ENCODE measurements around the gene MAP2K2. TPM values are rescaled to one million over a fixed set of nuclear protein-coding genes. Genes with fewer than 3 reads are reported as not detected.

MAP2K2 gene
- total and polyA plus RNA-seq, 2 donors: 98.4 to 144 TPM

DNA sequence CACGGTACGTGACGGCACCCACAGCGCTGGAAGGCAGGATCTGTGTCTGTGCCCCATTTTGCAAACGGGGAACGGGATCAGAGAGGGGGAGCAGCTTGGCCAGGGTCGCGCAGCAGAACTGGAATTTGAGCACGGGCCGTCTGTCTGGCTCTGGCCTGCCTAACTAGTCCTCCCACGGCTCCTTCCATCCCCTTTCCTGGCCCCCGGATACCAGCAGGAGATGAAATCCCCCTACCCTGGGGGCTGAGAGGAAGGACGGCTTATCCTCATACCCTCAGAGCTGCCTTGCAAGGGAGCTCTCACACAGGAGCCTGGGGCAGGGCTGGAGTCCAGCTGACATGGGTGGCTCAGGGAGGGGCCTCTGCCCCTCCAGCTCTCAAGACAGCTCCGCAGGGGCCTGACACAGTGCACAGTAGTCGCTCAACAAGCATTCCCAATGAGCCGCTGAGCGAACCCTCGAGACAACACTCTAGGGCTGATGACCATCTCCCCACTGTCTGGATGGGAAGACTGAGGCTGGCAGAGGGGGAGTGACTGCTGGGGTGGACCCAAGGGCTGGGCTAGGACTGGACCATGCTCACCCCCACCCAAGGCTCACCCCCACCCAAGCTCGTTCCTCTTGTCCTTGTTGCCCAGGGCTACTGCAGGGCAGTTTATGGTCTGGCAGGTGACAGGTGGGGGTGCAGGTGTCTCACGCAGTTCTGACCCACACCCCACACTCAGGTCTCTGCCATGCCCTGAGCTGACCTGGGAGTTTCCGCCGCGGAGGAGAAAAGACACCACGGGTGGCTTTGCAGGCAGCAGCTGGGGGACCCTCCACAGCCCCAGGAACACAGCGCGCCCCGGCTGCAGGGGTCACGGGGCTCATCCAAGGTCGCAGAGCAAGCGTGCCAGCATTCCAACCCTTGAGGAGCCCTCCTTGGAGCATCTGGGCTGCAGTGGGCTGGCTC is 61.2 kb downstream of the MAP2K2 start:
- peaks cover 28 to 36% of the 10 kb centered on the region in 2 donors for H3K36me3 ChIP-seq (ENCODE audit: control insufficient read depth in 2 of 2, insufficient read depth in 2 of 2, low read length in 1 of 2)
- H3K27me3 ChIP-seq (ENCODE audit: control insufficient read depth in 2 of 2, insufficient read depth in 1 of 2, low read length in 1 of 2): peaks cover 0 to 3% of the 10 kb centered on the region in 2 donors
- H3K4me3 ChIP-seq (ENCODE audit: low read length in 2 of 2): no peak overlapping the region
- no peak for DNase-seq (ENCODE audit: low read depth in 6 of 9, low spot score in 9 of 9)
- WGBS: 96% methylated on average over 30 of the region's 30 CpGs
- H3K9me3 ChIP-seq (ENCODE audit: control insufficient read depth in 2 of 2, insufficient read depth in 1 of 2, low read length in 1 of 2): no peaks in the 10 kb centered on the region
- H3K4me1 ChIP-seq (ENCODE audit: control insufficient read depth in 2 of 2, insufficient read depth in 2 of 2, low read length in 2 of 2): peaks cover 10 to 39% of the 10 kb centered on the region in 2 donors
- H3K27ac ChIP-seq (ENCODE audit: low read depth in 1 of 2, low read length in 1 of 2): no peak overlapping the region

GRCh38 chr19:4061683-4062418 is 62.1 kb downstream of the MAP2K2 start:
- H3K4me1 ChIP-seq (ENCODE audit: control insufficient read depth in 2 of 2, insufficient read depth in 2 of 2, low read length in 2 of 2): peaks cover 10 to 38% of the 10 kb centered on the region in 2 donors
- no peaks in the 10 kb centered on the region for H3K27me3 ChIP-seq (ENCODE audit: control insufficient read depth in 2 of 2, insufficient read depth in 1 of 2, low read length in 1 of 2)
- no peak overlapping the region for H3K4me3 ChIP-seq (ENCODE audit: low read length in 2 of 2)
- H3K27ac ChIP-seq (ENCODE audit: low read depth in 1 of 2, low read length in 1 of 2): peak overlapping the region in 1 of 2 donors; percentile 64
- H3K9me3 ChIP-seq (ENCODE audit: control insufficient read depth in 2 of 2, insufficient read depth in 1 of 2, low read length in 1 of 2): no peaks in the 10 kb centered on the region
- DNase-seq (ENCODE audit: low read depth in 6 of 9, low spot score in 9 of 9): no peak
- H3K36me3 ChIP-seq (ENCODE audit: control insufficient read depth in 2 of 2, insufficient read depth in 2 of 2, low read length in 1 of 2): peaks cover 35 to 36% of the 10 kb centered on the region in 2 donors
- 93% methylated on average over 29 of the region's 29 CpGs for WGBS

GRCh38 chr19:4061178-4061682 is 62.7 kb downstream of the MAP2K2 start:
- no peak overlapping the region for H3K4me3 ChIP-seq (ENCODE audit: low read length in 2 of 2)
- peaks cover 36% of the 10 kb centered on the region in 2 donors for H3K36me3 ChIP-seq (ENCODE audit: control insufficient read depth in 2 of 2, insufficient read depth in 2 of 2, low read length in 1 of 2)
- H3K27me3 ChIP-seq (ENCODE audit: control insufficient read depth in 2 of 2, insufficient read depth in 1 of 2, low read length in 1 of 2): no peaks in the 10 kb centered on the region
- no peak for DNase-seq (ENCODE audit: low read depth in 6 of 9, low spot score in 9 of 9)
- peaks cover 10 to 38% of the 10 kb centered on the region in 2 donors for H3K4me1 ChIP-seq (ENCODE audit: control insufficient read depth in 2 of 2, insufficient read depth in 2 of 2, low read length in 2 of 2)
- 87% methylated on average over 23 of the region's 23 CpGs for WGBS
- H3K27ac ChIP-seq (ENCODE audit: low read depth in 1 of 2, low read length in 1 of 2): peak overlapping the region in 1 of 2 donors; percentile 64
- no peaks in the 10 kb centered on the region for H3K9me3 ChIP-seq (ENCODE audit: control insufficient read depth in 2 of 2, insufficient read depth in 1 of 2, low read length in 1 of 2)

DNA sequence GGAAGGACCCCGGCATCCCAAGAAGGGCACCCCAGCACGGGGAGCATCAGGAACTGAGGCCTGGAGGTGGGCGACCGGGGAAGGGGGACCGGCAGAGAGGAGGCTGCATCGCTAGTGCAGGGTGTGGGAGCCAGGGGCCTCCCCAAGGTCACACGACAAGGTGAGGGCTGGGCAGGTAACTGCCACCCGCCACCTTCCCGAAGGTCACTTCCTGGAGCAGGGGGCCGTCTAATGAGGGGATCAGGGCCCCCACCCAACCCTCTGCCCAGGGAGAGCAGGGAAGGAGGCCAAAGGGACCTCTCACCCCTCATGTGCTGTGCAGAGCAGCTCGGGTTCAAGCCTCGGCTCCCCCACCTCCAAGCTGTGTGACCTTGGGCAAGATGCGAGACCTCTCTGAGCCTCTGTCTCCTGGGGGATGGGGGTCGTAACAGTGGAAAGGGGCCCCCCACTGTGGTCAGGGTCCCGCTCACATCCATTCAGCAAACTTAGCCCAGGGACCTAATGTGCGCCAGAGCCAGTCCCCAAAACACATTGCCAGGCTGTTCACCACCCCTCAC is 63.2 kb downstream of the MAP2K2 start:
- WGBS: 94% methylated on average over 16 of the region's 16 CpGs
- Histone ChIP-seq H3K4me1 (ENCODE audit: control insufficient read depth in 2 of 2, insufficient read depth in 2 of 2, low read length in 2 of 2) (peaks cover 10 to 38% of the 10 kb centered on the region in 2 donors), H3K27ac (ENCODE audit: low read depth in 1 of 2, low read length in 1 of 2) (peak overlapping the region in 1 of 2 donors; percentile 6), H3K27me3 (ENCODE audit: control insufficient read depth in 2 of 2, insufficient read depth in 1 of 2, low read length in 1 of 2) (no peaks in the 10 kb centered on the region), H3K9me3 (ENCODE audit: control insufficient read depth in 2 of 2, insufficient read depth in 1 of 2, low read length in 1 of 2) (no peaks in the 10 kb centered on the region), H3K4me3 (ENCODE audit: low read length in 2 of 2) (no peak overlapping the region), H3K36me3 (ENCODE audit: control insufficient read depth in 2 of 2, insufficient read depth in 2 of 2, low read length in 1 of 2) (peaks cover 40 to 41% of the 10 kb centered on the region in 2 donors)
- no peak for DNase-seq (ENCODE audit: low read depth in 6 of 9, low spot score in 9 of 9)

GRCh38 chr19:4059891-4060620 is 63.9 kb downstream of the MAP2K2 start:
- DNase-seq (ENCODE audit: low read depth in 6 of 9, low spot score in 9 of 9): no peak
- peaks cover 42 to 45% of the 10 kb centered on the region in 2 donors for H3K36me3 ChIP-seq (ENCODE audit: control insufficient read depth in 2 of 2, insufficient read depth in 2 of 2, low read length in 1 of 2)
- H3K27me3 ChIP-seq (ENCODE audit: control insufficient read depth in 2 of 2, insufficient read depth in 1 of 2, low read length in 1 of 2): no peaks in the 10 kb centered on the region
- H3K4me1 ChIP-seq (ENCODE audit: control insufficient read depth in 2 of 2, insufficient read depth in 2 of 2, low read length in 2 of 2): peaks cover 10 to 38% of the 10 kb centered on the region in 2 donors
- peak overlapping the region in 1 of 2 donors; percentile 7 for H3K4me3 ChIP-seq (ENCODE audit: low read length in 2 of 2)
- H3K9me3 ChIP-seq (ENCODE audit: control insufficient read depth in 2 of 2, insufficient read depth in 1 of 2, low read length in 1 of 2): no peaks in the 10 kb centered on the region
- peak overlapping the region; percentile 51 to 83 for H3K27ac ChIP-seq (ENCODE audit: low read depth in 1 of 2, low read length in 1 of 2)
- 89% methylated on average over 42 of the region's 42 CpGs for WGBS

- 91% methylated on average over 19 of the region's 19 CpGs for WGBS
Measured at GRCh38 chr19:4059453-4059871, 64.5 kb downstream of the MAP2K2 start.

DNA sequence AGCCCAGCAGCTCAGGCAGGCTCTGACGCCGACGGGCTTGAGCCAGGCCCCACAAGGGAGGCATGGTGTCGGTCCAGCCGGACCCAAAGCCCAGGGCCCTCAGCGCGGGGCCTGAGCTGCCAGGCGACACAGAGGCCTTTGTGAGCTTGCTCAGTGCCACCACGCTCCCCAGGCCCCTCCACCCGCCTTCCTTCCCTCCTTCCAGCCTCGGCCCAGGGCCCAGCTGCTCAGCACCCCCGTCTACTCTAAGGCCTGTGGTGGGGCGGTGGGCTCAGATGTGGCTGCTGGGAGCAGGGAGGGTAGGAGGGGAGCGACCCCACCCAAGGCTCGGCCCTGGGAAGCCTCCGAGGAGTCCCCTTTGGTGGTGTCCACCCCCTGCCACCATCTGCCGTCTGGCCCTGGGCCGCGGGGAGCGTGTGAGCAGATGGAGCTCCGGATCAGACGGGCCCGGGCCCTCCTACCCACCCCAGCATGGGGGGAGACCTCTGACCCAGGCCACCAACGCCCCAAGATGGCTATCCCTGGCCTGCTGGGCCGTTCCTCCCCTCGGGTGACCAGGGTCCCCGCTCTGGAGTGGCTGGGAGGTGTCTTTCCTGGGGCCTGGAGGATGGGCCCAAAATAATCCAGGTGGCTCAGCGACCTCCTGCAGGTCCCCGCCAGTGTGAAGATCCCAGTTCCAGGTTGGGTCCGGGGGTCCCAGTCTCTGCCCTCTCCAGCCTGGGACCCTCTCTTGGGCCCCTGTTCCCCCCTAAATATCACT is 65.0 kb downstream of the MAP2K2 start:
- no peaks in the 10 kb centered on the region for H3K9me3 ChIP-seq (ENCODE audit: control insufficient read depth in 2 of 2, insufficient read depth in 1 of 2, low read length in 1 of 2)
- DNase-seq (ENCODE audit: low read depth in 6 of 9, low spot score in 9 of 9): no peak
- H3K36me3 ChIP-seq (ENCODE audit: control insufficient read depth in 2 of 2, insufficient read depth in 2 of 2, low read length in 1 of 2): peaks cover 49 to 57% of the 10 kb centered on the region in 2 donors
- WGBS: 91% methylated on average over 30 of the region's 30 CpGs
- no peaks in the 10 kb centered on the region for H3K27me3 ChIP-seq (ENCODE audit: control insufficient read depth in 2 of 2, insufficient read depth in 1 of 2, low read length in 1 of 2)
- H3K4me3 ChIP-seq (ENCODE audit: low read length in 2 of 2): no peak overlapping the region
- H3K4me1 ChIP-seq (ENCODE audit: control insufficient read depth in 2 of 2, insufficient read depth in 2 of 2, low read length in 2 of 2): peaks cover 4 to 32% of the 10 kb centered on the region in 2 donors
- peak overlapping the region; percentile 65 to 83 for H3K27ac ChIP-seq (ENCODE audit: low read depth in 1 of 2, low read length in 1 of 2)

More at GRCh38 chr19:4059453-4059871, 64.5 kb downstream of the MAP2K2 start:
- Histone ChIP-seq H3K36me3 (ENCODE audit: control insufficient read depth in 2 of 2, insufficient read depth in 2 of 2, low read length in 1 of 2) (peaks cover 48 to 51% of the 10 kb centered on the region in 2 donors), H3K27ac (ENCODE audit: low read depth in 1 of 2, low read length in 1 of 2) (peak overlapping the region; percentile 51 to 83), H3K27me3 (ENCODE audit: control insufficient read depth in 2 of 2, insufficient read depth in 1 of 2, low read length in 1 of 2) (no peaks in the 10 kb centered on the region), H3K4me3 (ENCODE audit: low read length in 2 of 2) (peak overlapping the region in 1 of 2 donors; percentile 7), H3K9me3 (ENCODE audit: control insufficient read depth in 2 of 2, insufficient read depth in 1 of 2, low read length in 1 of 2) (no peaks in the 10 kb centered on the region), H3K4me1 (ENCODE audit: control insufficient read depth in 2 of 2, insufficient read depth in 2 of 2, low read length in 2 of 2) (peaks cover 10 to 38% of the 10 kb centered on the region in 2 donors)
- DNase-seq (ENCODE audit: low read depth in 6 of 9, low spot score in 9 of 9): no peak
